HG03066 (cell line): ENCODE results near the gene TEX10.

ENCODE experiments used
- ATAC-seq: cut with Tn5 transposase; IDR thresholded peaks from one replicate; pipeline ENCODE4 v1.9.1; 2021; ENCODE audit warnings: low read depth; ENCODE audit not compliant: unreplicated experiment

The TEX10 gene

DNA sequence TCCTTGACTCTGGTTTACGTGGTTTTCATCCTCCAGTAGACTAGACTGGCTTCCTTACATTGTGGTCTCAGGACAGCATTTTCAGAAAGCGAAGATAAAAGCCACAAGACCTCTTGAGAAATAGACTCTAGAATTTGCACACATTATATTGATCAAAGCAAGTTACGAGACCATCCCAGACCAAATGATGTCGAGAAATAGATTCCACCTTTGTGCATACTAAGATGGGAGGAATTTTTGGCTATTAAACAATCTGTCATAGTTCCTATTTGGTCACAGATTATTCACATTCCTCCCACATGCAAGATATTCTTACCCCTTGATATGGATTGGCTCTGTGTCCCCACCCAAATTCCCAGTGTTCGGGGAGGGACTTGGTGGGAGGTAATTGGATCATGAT, 65.6 kb downstream of the TEX10 start:
- ATAC-seq: no peak

DNA sequence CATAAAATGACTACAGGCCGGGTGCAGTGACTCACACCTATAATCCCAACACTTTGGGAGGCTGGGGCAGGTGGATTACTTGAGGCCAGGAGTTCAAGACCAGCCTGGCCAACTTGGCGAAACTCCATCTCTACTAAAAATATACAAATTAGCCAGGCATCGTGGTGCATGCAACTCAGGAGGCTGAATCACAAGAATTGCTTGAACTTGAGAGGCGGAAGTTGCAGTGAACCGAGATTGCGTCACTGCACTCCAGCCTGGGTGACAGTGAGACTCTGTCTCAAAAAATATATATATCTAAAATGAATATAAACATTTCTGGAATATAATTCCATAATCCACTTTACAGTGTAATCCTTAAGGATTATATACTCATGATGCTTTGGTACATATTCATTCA, 66.5 kb downstream of the TEX10 start:
- no peak for ATAC-seq

DNA sequence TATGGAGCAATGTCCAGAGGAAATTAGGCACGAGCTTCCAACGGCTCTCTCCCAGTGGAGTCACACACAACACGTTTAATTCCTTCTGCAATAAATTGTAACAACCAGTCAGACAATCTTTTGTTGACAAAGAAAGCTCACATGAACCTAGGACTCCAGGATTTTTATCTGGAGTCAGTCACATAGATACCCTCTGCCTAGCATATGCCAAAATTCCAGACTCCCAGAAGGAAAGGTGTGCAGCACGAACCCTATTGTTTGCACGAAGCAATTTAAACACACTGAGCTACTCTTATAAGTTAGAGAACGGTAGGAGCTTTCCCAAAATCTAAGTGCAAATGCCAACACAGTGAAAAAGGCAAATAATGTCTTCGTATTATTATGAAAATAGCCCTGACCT, 67.1 kb downstream of the TEX10 start:
- ATAC-seq: no peak

DNA sequence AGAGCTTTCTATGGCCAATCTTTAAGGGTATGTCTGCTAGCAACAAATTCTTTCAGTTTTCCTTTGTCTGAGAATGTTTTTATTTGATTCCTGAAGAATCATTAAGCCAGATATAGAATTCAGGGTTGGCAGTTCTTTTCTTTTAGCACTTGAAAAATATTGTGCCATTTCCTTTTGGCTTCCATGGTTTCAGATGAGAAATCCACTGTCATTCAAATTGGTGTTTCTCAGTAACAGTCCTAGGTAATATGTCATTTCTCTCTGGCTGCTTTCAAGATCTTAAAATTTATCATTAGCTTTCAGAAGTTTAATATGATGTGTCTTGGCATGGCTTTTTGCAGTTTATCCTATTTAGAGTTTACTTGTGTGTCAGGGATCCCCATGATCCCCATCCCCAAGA, 67.7 kb downstream of the TEX10 start:
- ATAC-seq: no peak

DNA sequence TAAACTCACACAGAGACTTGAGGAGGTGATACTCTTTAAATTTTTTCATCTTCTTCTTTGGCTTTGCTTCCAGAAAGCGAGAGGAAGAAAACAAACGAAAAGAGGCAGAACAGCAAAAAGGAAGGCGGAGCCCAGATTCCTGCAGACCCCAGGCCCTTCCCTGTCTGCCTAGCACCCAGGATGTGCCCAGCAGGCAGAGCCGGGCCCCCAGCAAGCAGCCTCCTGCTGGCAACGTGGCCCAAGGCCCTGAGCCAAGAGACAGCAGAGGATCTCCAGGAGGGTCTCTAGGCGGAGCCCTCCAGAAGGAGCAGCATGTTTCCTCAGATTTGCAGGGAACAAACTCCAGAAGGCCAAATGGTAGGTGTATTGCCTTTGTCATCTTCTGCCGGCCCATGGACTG, 68.5 kb downstream of the TEX10 start:
- ATAC-seq: no peak

DNA sequence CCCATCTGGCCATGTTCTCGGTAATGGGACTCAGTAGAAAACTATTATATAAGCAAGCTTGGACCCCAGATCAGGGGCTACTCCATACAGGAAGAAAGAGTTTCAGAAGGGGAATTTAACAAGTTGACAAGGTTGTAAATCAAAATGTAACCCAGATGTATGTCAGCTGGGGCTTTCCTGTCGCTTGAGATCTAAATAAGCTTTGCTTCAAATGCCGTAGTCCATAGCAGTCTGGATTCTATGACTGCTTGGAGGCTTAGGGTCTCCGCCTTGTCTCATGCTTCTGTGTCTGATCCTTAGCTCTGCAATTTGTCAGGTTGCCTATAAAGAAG, 70.4 kb downstream of the TEX10 start:
- no peak for ATAC-seq

- no peak for ATAC-seq
Observed at GRCh38 chr9:100281676-100282387, 70.9 kb downstream of the TEX10 start.

GRCh38 chr9:100281066-100281465, 71.7 kb downstream of the TEX10 start:
- no peak for ATAC-seq

GRCh38 chr9:100277166-100277979, 75.4 kb downstream of the TEX10 start:
- ATAC-seq: no peak

- no peak for ATAC-seq
Observed at GRCh38 chr9:100269656-100270055, 83.1 kb downstream of the TEX10 start.

GRCh38 chr9:100268271-100268670, 84.5 kb downstream of the TEX10 start:
- no peak for ATAC-seq

- no peak for ATAC-seq
Observed at GRCh38 chr9:100267211-100267610, 85.5 kb downstream of the TEX10 start.
